GM19468 (cell line): ENCODE measurements around the gene LGALS9C.
"Not testable (repeated sequence)": the region's sequence is repeated elsewhere in the genome, so short reads cannot be mapped to it uniquely, and the experiment has no call there.

Experiments
- ATAC-seq: cut with Tn5 transposase; IDR thresholded peaks from one replicate; pipeline ENCODE4 v1.9.1; 2021; ENCODE audit warnings: mild to moderate bottlenecking, moderate library complexity, moderate number of reproducible peaks; ENCODE audit not compliant: unreplicated experiment; ENCODE audit errors: extremely low read depth

LGALS9C gene

GRCh38 chr17:18477367-18477766 lies 778 bp downstream of the LGALS9C start:
- ATAC-seq: not testable (repeated sequence)

GRCh38 chr17:18478362-18478761 lies 1.8 kb downstream of the LGALS9C start:
- ATAC-seq: not testable (repeated sequence)

GRCh38 chr17:18478977-18479595 lies 2.5 kb downstream of the LGALS9C start:
- ATAC-seq: not testable (repeated sequence)

- not testable (repeated sequence) for ATAC-seq
Measured at GRCh38 chr17:18481775-18482174, 5.2 kb downstream of the LGALS9C start.

- ATAC-seq: not testable (repeated sequence)
Measured at GRCh38 chr17:18485936-18486464, 9.4 kb downstream of the LGALS9C start.

GRCh38 chr17:18487633-18488032 lies 11.0 kb downstream of the LGALS9C start:
- ATAC-seq: not testable (repeated sequence)

GRCh38 chr17:18488622-18489021 lies 12.0 kb downstream of the LGALS9C start:
- ATAC-seq: not testable (repeated sequence)

- not testable (repeated sequence) for ATAC-seq
Measured at GRCh38 chr17:18490016-18490415, 13.4 kb downstream of the LGALS9C start.

GRCh38 chr17:18492712-18493480 lies 16.3 kb downstream of the LGALS9C start:
- ATAC-seq: not testable (repeated sequence)

- not testable (repeated sequence) for ATAC-seq
Measured at GRCh38 chr17:18494250-18494768, 17.7 kb downstream of the LGALS9C start.

- ATAC-seq: not testable (repeated sequence)
Measured at GRCh38 chr17:18497044-18497443, 20.5 kb downstream of the LGALS9C start.

- not testable (repeated sequence) for ATAC-seq
Measured at GRCh38 chr17:18499100-18499499, 22.5 kb downstream of the LGALS9C start.

GRCh38 chr17:18499756-18500155 lies 23.2 kb downstream of the LGALS9C start:
- ATAC-seq: not testable (repeated sequence)

GRCh38 chr17:18500281-18500680 lies 23.7 kb downstream of the LGALS9C start:
- ATAC-seq: not testable (repeated sequence)

GRCh38 chr17:18500816-18501215 lies 24.2 kb downstream of the LGALS9C start:
- ATAC-seq: not testable (repeated sequence)

- not testable (repeated sequence) for ATAC-seq
Measured at GRCh38 chr17:18503221-18503620, 26.6 kb downstream of the LGALS9C start.

- not testable (repeated sequence) for ATAC-seq
Measured at GRCh38 chr17:18507729-18508128, 31.1 kb downstream of the LGALS9C start.

- not testable (repeated sequence) for ATAC-seq
Measured at GRCh38 chr17:18508667-18509066, 32.1 kb downstream of the LGALS9C start.

- ATAC-seq: not testable (repeated sequence)
Measured at GRCh38 chr17:18521100-18521499, 44.5 kb downstream of the LGALS9C start.

GRCh38 chr17:18525015-18525414 lies 48.4 kb downstream of the LGALS9C start:
- ATAC-seq: not testable (repeated sequence)
